Measurements from ENCODE around the gene SCAF11.

Gene SCAF11

GRCh38 chr12:45989287-45989686, 1.1 kb downstream of the SCAF11 start:
- Mint-ChIP-seq H3K9me3 (no peaks in the 10 kb centered on the region), H3K27ac (peak overlapping the region; percentile 98), H3K4me1 (peaks cover 61% of the 10 kb centered on the region)

DNA sequence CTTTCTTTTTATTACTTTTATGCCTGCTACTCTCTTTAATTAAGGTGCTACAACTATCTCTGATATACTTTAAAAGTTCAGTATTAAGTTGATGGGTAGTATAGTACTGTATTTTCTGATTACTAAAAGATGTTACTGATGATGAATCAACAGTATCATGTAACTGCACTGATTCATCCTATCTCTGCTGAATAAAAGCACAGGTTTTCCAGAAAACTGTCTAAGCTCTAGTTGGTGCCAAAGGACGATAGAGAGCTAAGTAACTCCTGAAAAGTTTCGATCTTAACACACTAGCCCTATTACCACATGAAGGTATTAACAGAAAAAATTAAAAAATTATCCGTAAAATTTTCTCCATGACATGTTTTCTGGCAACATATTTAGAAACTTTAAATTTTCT, 2.1 kb downstream of the SCAF11 start:
- DNase-seq (ENCODE audit: low spot score in 2 of 2), result no peak
- peaks cover 71% of the 10 kb centered on the region for H3K4me1 Mint-ChIP-seq
- no peak for ATAC-seq
- peaks cover 58% of the 10 kb centered on the region for H3K36me3 Mint-ChIP-seq
- peak overlapping the region; percentile 53 for H3K27ac Mint-ChIP-seq
- no peaks in the 10 kb centered on the region for H3K9me3 Mint-ChIP-seq
- peak overlapping the region; percentile 91 for H3K4me3 Mint-ChIP-seq

More at GRCh38 chr12:45989287-45989686, 1.1 kb downstream of the SCAF11 start:
- H3K36me3 Mint-ChIP-seq, result peaks cover 58% of the 10 kb centered on the region
- DNase-seq (ENCODE audit: low spot score in 2 of 2), result no peak
- peak overlapping the region; percentile 91 for H3K4me3 Mint-ChIP-seq
- no peak for ATAC-seq

- H3K27ac Mint-ChIP-seq, result peak overlapping the region; percentile 53
- H3K9me3 Mint-ChIP-seq, result no peaks in the 10 kb centered on the region
- no peak for ATAC-seq
- H3K4me1 Mint-ChIP-seq, result peaks cover 80% of the 10 kb centered on the region
- H3K4me3 Mint-ChIP-seq, result peak overlapping the region; percentile 91
- peaks cover 58% of the 10 kb centered on the region for H3K36me3 Mint-ChIP-seq
- DNase-seq (ENCODE audit: low spot score in 2 of 2), result no peak
Observed at GRCh38 chr12:45987340-45987727, 3.0 kb downstream of the SCAF11 start.

GRCh38 chr12:45986641-45987339, 3.6 kb downstream of the SCAF11 start:
- Mint-ChIP-seq H3K4me3 (peak overlapping the region; percentile 91), H3K27ac (peak overlapping the region; percentile 53), H3K4me1 (peaks cover 75% of the 10 kb centered on the region), H3K36me3 (peaks cover 55% of the 10 kb centered on the region), H3K9me3 (no peaks in the 10 kb centered on the region)
- no peak for ATAC-seq
- no peak for DNase-seq (ENCODE audit: low spot score in 2 of 2)

DNA sequence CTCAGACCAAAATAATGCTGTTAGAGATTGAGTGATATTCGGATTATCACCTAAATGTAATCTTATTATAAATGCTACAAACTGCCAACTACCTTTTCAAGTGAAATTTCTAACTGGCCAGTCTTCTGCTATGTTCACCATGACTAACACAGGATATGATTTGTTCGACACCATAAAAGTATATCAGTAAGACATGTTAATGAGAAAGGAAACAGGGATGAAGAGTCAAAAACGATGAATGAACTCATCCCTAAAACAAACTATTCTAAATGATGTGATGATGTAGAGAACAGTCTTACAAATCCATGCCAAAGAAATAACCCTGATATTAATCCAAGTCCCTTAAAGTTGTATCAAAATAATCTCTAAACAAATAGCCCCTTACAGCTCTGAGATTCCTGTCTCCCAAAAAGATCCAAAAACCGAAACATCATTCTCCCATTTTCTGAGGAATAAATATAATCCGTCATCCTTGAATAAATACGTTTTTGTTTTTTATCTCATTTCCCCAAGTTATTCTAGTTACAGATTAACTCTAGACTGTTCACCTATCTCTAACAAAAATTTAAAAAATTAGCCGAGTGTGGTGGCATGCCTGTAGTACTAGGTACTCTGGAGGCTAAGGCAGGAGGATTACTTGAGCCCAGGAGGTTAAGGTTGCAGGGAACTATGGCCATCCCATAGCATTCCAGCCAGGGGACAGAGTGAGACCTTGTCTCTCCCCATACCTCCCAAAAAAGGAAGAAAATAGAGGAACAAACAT, 9.1 kb downstream of the SCAF11 start:
- Mint-ChIP-seq H3K4me3 (no peak overlapping the region), H3K4me1 (peaks cover 88% of the 10 kb centered on the region), H3K36me3 (peaks cover 19% of the 10 kb centered on the region), H3K9me3 (no peaks in the 10 kb centered on the region), H3K27ac (no peak overlapping the region)
- DNase-seq (ENCODE audit: low spot score in 2 of 2) (no peak), ATAC-seq (peak; percentile 82)

- no peaks in the 10 kb centered on the region for H3K9me3 Mint-ChIP-seq
- peaks cover 16% of the 10 kb centered on the region for H3K36me3 Mint-ChIP-seq
- no peak overlapping the region for H3K4me3 Mint-ChIP-seq
- DNase-seq (ENCODE audit: low spot score in 2 of 2) (no peak), ATAC-seq (no peak)
- no peak overlapping the region for H3K27ac Mint-ChIP-seq
- H3K4me1 Mint-ChIP-seq, result peaks cover 88% of the 10 kb centered on the region
Observed at GRCh38 chr12:45980540-45980939, 9.8 kb downstream of the SCAF11 start.

- DNase-seq (ENCODE audit: low spot score in 2 of 2) (no peak), ATAC-seq (no peak)
- no peaks in the 10 kb centered on the region for H3K9me3 Mint-ChIP-seq
- peak overlapping the region; percentile 83 for H3K27ac Mint-ChIP-seq
- H3K4me1 Mint-ChIP-seq, result peaks cover 86% of the 10 kb centered on the region
- no peak overlapping the region for H3K4me3 Mint-ChIP-seq
- H3K36me3 Mint-ChIP-seq, result peaks cover 21% of the 10 kb centered on the region
Observed at GRCh38 chr12:45978108-45978507, 12.3 kb downstream of the SCAF11 start.

DNA sequence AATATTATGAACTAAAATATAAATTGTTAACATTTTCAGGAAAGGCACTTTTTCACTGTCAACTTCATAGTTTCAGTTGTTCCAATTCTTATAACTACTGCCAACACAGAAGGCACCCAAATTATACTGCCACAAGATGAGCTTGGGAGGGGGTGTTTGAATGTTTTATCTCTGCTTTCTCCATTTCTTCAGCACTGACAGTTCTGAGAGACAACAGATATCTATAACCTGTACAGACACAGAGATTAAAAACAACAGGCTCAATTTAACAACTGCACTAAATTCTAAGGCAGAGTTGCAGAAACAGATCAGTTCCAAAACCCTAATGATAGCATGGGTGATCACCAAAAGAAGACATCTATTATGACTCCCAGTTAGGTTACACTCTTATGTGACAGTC, 12.8 kb downstream of the SCAF11 start:
- Mint-ChIP-seq H3K4me3 (no peak overlapping the region), H3K9me3 (no peaks in the 10 kb centered on the region), H3K27ac (peak overlapping the region; percentile 83), H3K4me1 (peaks cover 86% of the 10 kb centered on the region), H3K36me3 (peaks cover 25% of the 10 kb centered on the region)
- DNase-seq (ENCODE audit: low spot score in 2 of 2) (no peak), ATAC-seq (no peak)

DNA sequence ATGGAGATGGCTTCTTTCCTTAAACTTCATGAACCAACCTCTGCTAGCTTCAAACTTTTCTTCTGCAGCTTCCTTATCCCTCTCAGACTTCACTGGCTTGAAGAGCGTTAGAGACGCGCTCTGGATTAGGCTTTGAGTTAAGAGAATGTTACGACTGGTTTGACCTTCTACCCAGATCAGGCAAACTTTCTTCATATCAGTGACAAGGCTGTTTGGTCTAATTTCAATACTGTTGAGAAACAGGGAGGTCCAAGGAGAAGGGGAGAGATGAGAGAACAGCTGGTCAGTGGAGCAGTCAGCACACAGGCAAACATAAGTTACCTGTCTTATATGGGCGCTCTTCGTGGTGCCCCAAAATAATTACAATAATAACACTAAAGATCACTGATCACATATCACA, 14.9 kb downstream of the SCAF11 start:
- Mint-ChIP-seq H3K9me3 (no peaks in the 10 kb centered on the region), H3K4me3 (no peak overlapping the region), H3K27ac (peak overlapping the region; percentile 13), H3K4me1 (peaks cover 85% of the 10 kb centered on the region), H3K36me3 (peaks cover 43% of the 10 kb centered on the region)
- ATAC-seq, result no peak
- no peak for DNase-seq (ENCODE audit: low spot score in 2 of 2)

DNA sequence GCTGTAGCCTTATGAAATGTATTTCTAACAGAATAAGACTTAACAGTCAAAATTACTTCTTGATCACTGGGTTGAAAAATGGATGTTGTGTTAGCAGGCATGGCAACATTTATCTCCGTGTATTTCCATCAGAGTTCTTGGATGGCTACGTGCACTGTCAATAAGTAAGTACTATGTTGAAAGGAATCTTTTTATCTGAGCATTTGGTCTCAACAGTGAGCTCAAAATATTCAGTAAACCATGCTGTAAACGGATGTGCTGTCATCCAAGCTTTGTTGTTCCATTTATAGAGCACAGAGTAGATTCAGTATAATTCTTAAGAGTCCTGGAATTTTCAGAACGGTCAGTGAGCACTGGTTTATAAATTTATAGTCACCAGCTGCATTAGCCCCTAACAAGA, 15.5 kb downstream of the SCAF11 start:
- no peak for ATAC-seq
- no peak for DNase-seq (ENCODE audit: low spot score in 2 of 2)
- H3K36me3 Mint-ChIP-seq, result peaks cover 43% of the 10 kb centered on the region
- H3K27ac Mint-ChIP-seq, result peak overlapping the region; percentile 15
- H3K4me1 Mint-ChIP-seq, result peaks cover 85% of the 10 kb centered on the region
- H3K4me3 Mint-ChIP-seq, result no peak overlapping the region
- no peaks in the 10 kb centered on the region for H3K9me3 Mint-ChIP-seq

GRCh38 chr12:45974171-45974719, 16.1 kb downstream of the SCAF11 start:
- H3K4me3 Mint-ChIP-seq, result no peak overlapping the region
- H3K4me1 Mint-ChIP-seq, result peaks cover 84% of the 10 kb centered on the region
- ATAC-seq (no peak), DNase-seq (ENCODE audit: low spot score in 2 of 2) (no peak)
- peak overlapping the region; percentile 15 for H3K27ac Mint-ChIP-seq
- peaks cover 46% of the 10 kb centered on the region for H3K36me3 Mint-ChIP-seq
- no peaks in the 10 kb centered on the region for H3K9me3 Mint-ChIP-seq

DNA sequence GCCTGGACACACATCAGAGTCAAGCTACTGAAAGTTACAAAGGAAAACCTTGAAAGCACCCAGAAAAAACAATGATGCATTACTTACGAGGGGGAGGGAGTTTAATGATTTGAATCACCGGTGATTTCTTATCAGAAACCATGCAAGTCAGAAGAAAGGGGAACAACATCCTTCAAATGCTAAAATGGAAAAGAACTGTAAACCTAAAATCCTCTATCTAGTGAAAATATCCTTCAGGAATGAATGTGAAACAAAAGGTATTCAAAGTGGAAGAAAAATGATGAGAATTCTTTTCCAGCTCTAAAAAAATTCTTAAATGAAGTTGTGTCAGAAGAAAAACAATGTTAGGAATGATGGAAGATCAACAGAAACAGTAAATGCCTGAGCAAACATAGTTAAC, 16.8 kb downstream of the SCAF11 start:
- DNase-seq (ENCODE audit: low spot score in 2 of 2) (no peak), ATAC-seq (peak; percentile 44)
- H3K4me1 Mint-ChIP-seq, result peaks cover 81% of the 10 kb centered on the region
- peaks cover 49% of the 10 kb centered on the region for H3K36me3 Mint-ChIP-seq
- no peaks in the 10 kb centered on the region for H3K9me3 Mint-ChIP-seq
- peak overlapping the region; percentile 30 for H3K4me3 Mint-ChIP-seq
- H3K27ac Mint-ChIP-seq, result peak overlapping the region; percentile 18

DNA sequence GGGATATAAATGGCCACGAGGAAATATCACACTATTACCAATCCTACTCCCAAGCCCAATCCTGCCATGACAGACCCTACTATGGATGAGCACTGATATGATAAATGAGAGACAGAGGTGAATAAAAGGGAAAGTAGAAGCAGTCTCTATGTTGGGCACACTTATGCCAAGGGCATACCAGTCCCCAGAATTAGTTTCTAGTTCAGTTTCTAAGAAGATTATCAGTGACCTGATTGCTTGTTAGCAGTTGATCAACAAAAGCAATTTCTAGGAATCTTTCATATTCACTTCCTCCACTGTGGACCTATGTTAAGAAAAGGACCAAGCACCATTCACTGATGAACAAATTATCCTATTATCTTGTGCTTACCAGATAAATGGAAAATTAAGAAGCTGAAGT, 20.0 kb downstream of the SCAF11 start:
- peak overlapping the region; percentile 9 for H3K27ac Mint-ChIP-seq
- H3K9me3 Mint-ChIP-seq, result no peaks in the 10 kb centered on the region
- peaks cover 42% of the 10 kb centered on the region for H3K36me3 Mint-ChIP-seq
- DNase-seq (ENCODE audit: low spot score in 2 of 2), result no peak
- H3K4me3 Mint-ChIP-seq, result no peak overlapping the region
- peaks cover 59% of the 10 kb centered on the region for H3K4me1 Mint-ChIP-seq
- ATAC-seq, result no peak

DNA sequence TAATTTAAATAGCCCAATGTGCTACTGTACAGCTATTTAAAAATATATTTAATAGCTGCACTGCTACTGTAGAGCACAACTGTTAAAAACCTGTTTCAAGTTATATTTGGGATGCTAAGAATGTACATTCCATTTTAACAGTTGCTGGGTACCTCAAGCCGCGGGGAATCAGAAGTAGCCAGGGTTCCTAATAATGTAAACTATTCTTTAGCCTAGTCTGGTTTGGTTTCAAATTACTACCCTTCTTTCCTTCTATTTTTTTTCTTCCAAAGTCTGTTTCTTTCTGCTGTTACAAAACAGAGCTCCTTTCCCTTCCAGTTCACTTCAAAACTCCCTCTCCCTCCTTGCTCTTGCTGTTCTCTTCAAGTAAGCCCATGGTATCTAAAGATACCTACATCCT, 21.3 kb downstream of the SCAF11 start:
- no peak for ATAC-seq

GRCh38 chr12:45966486-45966885, 23.9 kb downstream of the SCAF11 start:
- DNase-seq (ENCODE audit: low spot score in 2 of 2) (no peak), ATAC-seq (no peak)
- Mint-ChIP-seq H3K4me3 (no peak overlapping the region), H3K36me3 (peaks cover 56% of the 10 kb centered on the region), H3K4me1 (peaks cover 53% of the 10 kb centered on the region), H3K9me3 (no peaks in the 10 kb centered on the region), H3K27ac (no peak overlapping the region)

More for the DNA sequence above, 21.3 kb downstream of the SCAF11 start:
- no peak for DNase-seq (ENCODE audit: low spot score in 2 of 2)
- Mint-ChIP-seq H3K27ac (peak overlapping the region; percentile 9), H3K4me1 (peaks cover 58% of the 10 kb centered on the region), H3K36me3 (peaks cover 53% of the 10 kb centered on the region), H3K9me3 (no peaks in the 10 kb centered on the region), H3K4me3 (no peak overlapping the region)

Measured in stimulated activated effector memory CD8-positive, alpha-beta T cell treated with anti-CD3 and anti-CD28 coated beads, Interleukin-12 subunit alpha, Interleukin-12 subunit beta, amount 100 ng/mL, for 72 hours (primary cell).